Ascending aorta (tissue), 2 donors: ENCODE results near the gene MESP2. TPM values are rescaled to one million over a fixed set of nuclear protein-coding genes. Genes with fewer than 3 reads are reported as not detected.

Source experiments
- DNase-seq, 2 donors: peaks; one replicate each; pipeline ENCODE4 v3.0.0-alpha.2; 2019; ENCODE audit warnings: low spot score in 2 of 2
- H3K27ac ChIP-seq, 2 donors: fragments of 200-600 bp; sonication (generic); one replicate each; pipeline ENCODE4 v1.5.1; 2016 to 2017; ENCODE audit warnings: mild to moderate bottlenecking in 1 of 2
- H3K27me3 ChIP-seq: fragments of 200-600 bp; sonication (generic); one replicate; pipeline ENCODE4 v1.5.1; 2017
- H3K36me3 ChIP-seq, 2 donors: fragments of 200-600 bp; sonication (generic); one replicate each; pipeline ENCODE4 v1.5.1; 2016
- H3K4me1 ChIP-seq, 2 donors: fragments of 200-600 bp; sonication (generic); one replicate each; pipeline ENCODE4 v1.5.1; 2016 to 2017; ENCODE audit warnings: mild to moderate bottlenecking in 1 of 2
- H3K4me3 ChIP-seq, 2 donors: fragments of 200-600 bp; sonication (generic); one replicate each; pipeline ENCODE4 v1.5.1; 2016 to 2017; ENCODE audit warnings: mild to moderate bottlenecking in 1 of 2
- H3K9me3 ChIP-seq, 2 donors: fragments of 200-600 bp; sonication (generic); one replicate each; pipeline ENCODE4 v1.5.1; 2016
- CTCF ChIP-seq, 3 experiments: fragments of 200-600 bp in 2 of 3; fragments of 450-650 bp in 1 of 3; sonication (generic) in 2 of 3; IDR thresholded peaks; one replicate each; pipeline ENCODE4 v1.5.1; 2016 to 2019; ENCODE audit warnings: antibody characterized with exemption in 3 of 3, mild to moderate bottlenecking in 1 of 3, moderate library complexity in 1 of 3
- intact Hi-C: fragments of 100-400 bp; cut with DNase I; formaldehyde crosslinking; loops from one replicate; pipeline ENCODE4 v1.15.1; 2023
- total RNA-seq: library from RNA; depleted of rRNA; stranded (reverse); fragments of >200 nt; gene quantifications from one replicate; pipeline ENCODE4 v1.1.0, GENCODE V29; 2016

Gene MESP2
- total RNA-seq, 1 donor from 2014 or later, result not detected

- no peaks in the 10 kb centered on the region for H3K36me3 ChIP-seq
- DNase-seq, result no peak
- peaks cover 0 to 3% of the 10 kb centered on the region in 2 donors for H3K4me1 ChIP-seq
- intact Hi-C loops, result no loop called here
- no peak overlapping the region for H3K4me3 ChIP-seq
- no peak for TF ChIP-seq CTCF (IDR thresholded peaks at IDR 0.05)
- H3K27ac ChIP-seq, result no peak overlapping the region
- H3K27me3 ChIP-seq, result no peaks in the 10 kb centered on the region
- no peaks in the 10 kb centered on the region for H3K9me3 ChIP-seq
These were observed 29.4 kb downstream of the MESP2 start for GRCh38 chr15:89805241-89806209.

- intact Hi-C loops, result no loop called here
- no peaks in the 10 kb centered on the region for H3K27me3 ChIP-seq
These were observed 30.1 kb downstream of the MESP2 start for GRCh38 chr15:89806210-89806558.

GRCh38 chr15:89806559-89807550 lies 30.7 kb downstream of the MESP2 start:
- Histone ChIP-seq H3K27ac (no peak overlapping the region), H3K4me1 (peaks cover 0 to 3% of the 10 kb centered on the region in 2 donors), H3K9me3 (no peaks in the 10 kb centered on the region), H3K36me3 (no peaks in the 10 kb centered on the region), H3K27me3 (no peaks in the 10 kb centered on the region), H3K4me3 (no peak overlapping the region)
- intact Hi-C loops, result no loop called here
- TF ChIP-seq CTCF (IDR thresholded peaks at IDR 0.05), result no peak
- DNase-seq, result no peak

More at GRCh38 chr15:89806210-89806558, 30.1 kb downstream of the MESP2 start:
- no peak for TF ChIP-seq CTCF (IDR thresholded peaks at IDR 0.05)
- Histone ChIP-seq H3K9me3 (no peaks in the 10 kb centered on the region), H3K36me3 (no peaks in the 10 kb centered on the region), H3K4me1 (peaks cover 0 to 3% of the 10 kb centered on the region in 2 donors), H3K4me3 (no peak overlapping the region), H3K27ac (no peak overlapping the region)
- no peak for DNase-seq

GRCh38 chr15:89807689-89808088 lies 31.6 kb downstream of the MESP2 start:
- Histone ChIP-seq H3K36me3 (no peaks in the 10 kb centered on the region), H3K27me3 (no peaks in the 10 kb centered on the region), H3K4me1 (peaks cover 0 to 3% of the 10 kb centered on the region in 2 donors), H3K9me3 (no peaks in the 10 kb centered on the region), H3K4me3 (no peak overlapping the region), H3K27ac (no peak overlapping the region)
- no peak for TF ChIP-seq CTCF (IDR thresholded peaks at IDR 0.05)
- DNase-seq, result no peak
- intact Hi-C loops, result no loop called here

- no peak for TF ChIP-seq CTCF (IDR thresholded peaks at IDR 0.05)
- intact Hi-C loops, result no loop called here
- no peaks in the 10 kb centered on the region for H3K9me3 ChIP-seq
- H3K27ac ChIP-seq, result no peak overlapping the region
- no peak for DNase-seq
- no peaks in the 10 kb centered on the region for H3K36me3 ChIP-seq
- H3K4me3 ChIP-seq, result no peak overlapping the region
- no peaks in the 10 kb centered on the region for H3K27me3 ChIP-seq
- H3K4me1 ChIP-seq, result peaks cover 0 to 3% of the 10 kb centered on the region in 2 donors
These were observed 32.2 kb downstream of the MESP2 start for GRCh38 chr15:89808160-89808870.
